ENCODE measurements around the gene DPYD. TPM values are rescaled to one million over a fixed set of nuclear protein-coding genes. Genes with fewer than 3 reads are reported as not detected.

Gene DPYD
- total and polyA plus RNA-seq, 9 donors, result 17.2 to 45.9 (median 38.7) TPM

- intact Hi-C loops (cut with DNase I), result no loop called here
- no peak for DNase-seq
- Histone ChIP-seq H3K27ac (no peak overlapping the region), H3K36me3 (no peaks in the 10 kb centered on the region), H3K9me3 (no peaks in the 10 kb centered on the region), H3K4me3 (no peak overlapping the region), H3K27me3 (no peaks in the 10 kb centered on the region), H3K4me1 (ENCODE audit: insufficient read depth) (no peaks in the 10 kb centered on the region)
- no peak for TF ChIP-seq CTCF (IDR thresholded peaks at IDR 0.05)
- TF ChIP-seq POLR2A (IDR thresholded peaks at IDR 0.05), result no peak
- no peak for TF ChIP-seq EP300 (IDR thresholded peaks at IDR 0.05)
These were observed 193.8 kb downstream of the DPYD start for GRCh38 chr1:97727029-97727428.

GRCh38 chr1:97726386-97726785 lies 194.4 kb downstream of the DPYD start:
- Histone ChIP-seq H3K27me3 (no peaks in the 10 kb centered on the region), H3K4me1 (ENCODE audit: insufficient read depth) (no peaks in the 10 kb centered on the region), H3K9me3 (no peaks in the 10 kb centered on the region), H3K27ac (no peak overlapping the region), H3K36me3 (no peaks in the 10 kb centered on the region), H3K4me3 (no peak overlapping the region)
- DNase-seq, result no peak
- intact Hi-C loops (cut with DNase I), result no loop called here
- TF ChIP-seq POLR2A (IDR thresholded peaks at IDR 0.05), result no peak
- no peak for TF ChIP-seq EP300 (IDR thresholded peaks at IDR 0.05)
- no peak for TF ChIP-seq CTCF (IDR thresholded peaks at IDR 0.05)

GRCh38 chr1:97721221-97721620 lies 199.6 kb downstream of the DPYD start:
- H3K27me3 ChIP-seq, result no peaks in the 10 kb centered on the region
- no peak for DNase-seq
- WGBS, 3 donors, result 84 to 91% (median 85%) methylated on average over 2 of the region's 2 CpGs
- no peaks in the 10 kb centered on the region for H3K9me3 ChIP-seq
- no peak overlapping the region for H3K4me3 ChIP-seq
- H3K36me3 ChIP-seq, result no peaks in the 10 kb centered on the region
- intact Hi-C loops (cut with DNase I), result no loop called here
- TF ChIP-seq POLR2A (IDR thresholded peaks at IDR 0.05) (no peak), CTCF (IDR thresholded peaks at IDR 0.05) (no peak), EP300 (IDR thresholded peaks at IDR 0.05) (no peak)
- H3K4me1 ChIP-seq (ENCODE audit: insufficient read depth), result no peaks in the 10 kb centered on the region
- H3K27ac ChIP-seq, result no peak overlapping the region

GRCh38 chr1:97712980-97713379 lies 207.9 kb downstream of the DPYD start:
- no peaks in the 10 kb centered on the region for H3K9me3 ChIP-seq
- no peak overlapping the region for H3K4me3 ChIP-seq
- TF ChIP-seq EP300 (IDR thresholded peaks at IDR 0.05) (no peak), POLR2A (IDR thresholded peaks at IDR 0.05) (no peak), CTCF (IDR thresholded peaks at IDR 0.05) (no peak)
- H3K4me1 ChIP-seq (ENCODE audit: insufficient read depth), result no peaks in the 10 kb centered on the region
- no peaks in the 10 kb centered on the region for H3K27me3 ChIP-seq
- 94 to 95% (median 95%) methylated on average over 5 of the region's 5 CpGs for WGBS, 3 donors
- DNase-seq, result no peak
- intact Hi-C loops (cut with DNase I), result no loop called here
- no peaks in the 10 kb centered on the region for H3K36me3 ChIP-seq
- H3K27ac ChIP-seq, result no peak overlapping the region

- intact Hi-C loops (cut with DNase I), result no loop called here
- H3K4me1 ChIP-seq (ENCODE audit: insufficient read depth), result no peaks in the 10 kb centered on the region
- H3K4me3 ChIP-seq, result no peak overlapping the region
- H3K27ac ChIP-seq, result no peak overlapping the region
- H3K9me3 ChIP-seq, result no peaks in the 10 kb centered on the region
- no peak for DNase-seq
- H3K27me3 ChIP-seq, result no peaks in the 10 kb centered on the region
- WGBS, 3 donors, result 93 to 100% (median 100%) methylated on average over 1 of the region's 1 CpG
- TF ChIP-seq EP300 (IDR thresholded peaks at IDR 0.05), result no peak
- no peaks in the 10 kb centered on the region for H3K36me3 ChIP-seq
These were observed 209.0 kb downstream of the DPYD start for GRCh38 chr1:97711858-97712257.

All from ovary (tissue), 9 donors.